HAP-1 (cell line): Measurements from ENCODE around the gene RPL34.

ENCODE experiments used
- DNase-seq, 2 experiments: peaks; one replicate each; pipeline ENCODE4 v3.0.0-alpha.2; 2016 to 2020; ENCODE audit warnings: low spot score in 2 of 2
- H3K27me3 ChIP-seq: fragments of 250-450 bp; sonication (Bioruptor Pico); 2 replicates; pipeline ENCODE4 v1.5.1; 2020; ENCODE audit warnings: low read depth, mild to moderate bottlenecking, moderate library complexity
- H3K36me3 ChIP-seq: fragments of 250-450 bp; sonication (Bioruptor Pico); replicated peaks from 2 replicates; pipeline ENCODE4 v1.5.1; 2020; ENCODE audit warnings: mild to moderate bottlenecking
- H3K4me1 ChIP-seq: fragments of 250-450 bp; sonication (Bioruptor Pico); 2 replicates; pipeline ENCODE4 v1.5.1; 2020; ENCODE audit warnings: mild to moderate bottlenecking
- H3K4me3 ChIP-seq: fragments of 250-450 bp; sonication (Bioruptor Pico); 2 replicates; pipeline ENCODE4 v1.5.1; 2020; ENCODE audit warnings: mild to moderate bottlenecking, moderate library complexity
- H3K9me3 ChIP-seq: fragments of 250-450 bp; sonication (Bioruptor Pico); 2 replicates; pipeline ENCODE4 v1.5.1; 2020; ENCODE audit warnings: mild to moderate bottlenecking, moderate library complexity
- in situ Hi-C: fragments of 300-500 bp; cut with MboI; formaldehyde crosslinking; loops from 3 replicates; pipeline ENCODE4 v1.14.3; 2020; ENCODE audit warnings: low sequenced_read_pairs, inconsistent platforms, mixed read lengths

The RPL34 gene

DNA sequence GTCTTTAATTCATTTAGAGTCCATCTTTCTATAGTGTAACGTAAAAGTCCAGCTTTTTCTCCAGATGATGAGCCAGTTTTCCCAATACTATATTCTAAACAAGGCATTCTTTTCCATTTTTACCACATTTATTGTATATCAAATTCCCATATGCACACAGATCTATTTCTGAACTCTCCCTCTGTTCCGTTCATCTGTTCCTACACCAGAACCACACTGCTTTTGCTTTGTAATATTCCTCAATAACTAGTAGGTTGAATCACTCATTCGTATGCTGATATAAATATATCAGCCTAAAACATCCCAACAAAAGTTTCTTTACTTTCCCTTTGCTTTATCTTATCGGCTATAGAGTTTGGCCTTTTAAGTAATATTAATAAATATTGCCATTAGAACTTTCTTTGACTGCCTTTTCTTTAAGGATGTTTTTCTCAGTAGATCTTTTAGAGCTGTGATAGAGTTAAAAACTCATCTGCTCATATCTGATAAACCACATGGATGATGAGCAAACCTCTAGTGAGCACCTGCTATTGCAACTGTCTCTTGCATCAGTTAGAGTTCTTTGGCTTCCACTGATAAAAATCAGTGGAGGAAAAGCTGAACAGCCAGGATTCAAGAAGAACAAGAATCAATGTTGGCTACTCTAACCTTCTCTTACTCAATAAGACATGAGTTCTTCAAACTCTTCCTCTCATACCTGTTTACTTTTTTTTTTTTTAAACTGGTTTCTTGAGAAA, 13.1 kb upstream of the RPL34 start:
- DNase-seq: no peak

DNA sequence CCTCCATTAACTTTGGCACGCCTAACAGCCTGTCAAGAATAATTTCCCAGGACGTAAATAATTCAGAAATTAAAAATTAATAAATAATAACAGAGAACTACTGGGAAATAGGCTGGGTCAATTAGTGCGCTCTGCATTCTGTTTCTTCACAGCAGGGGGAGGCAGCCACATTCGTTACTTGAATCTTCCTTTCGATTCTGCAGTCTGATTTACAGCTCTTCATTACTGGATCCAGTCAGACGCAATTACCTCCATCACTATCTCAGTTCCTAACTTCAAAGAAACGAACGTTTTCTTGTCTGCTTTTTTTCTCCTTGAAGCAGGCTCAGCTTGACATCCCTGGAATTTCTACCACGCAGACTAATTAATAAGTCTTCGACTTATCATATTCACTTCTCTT, 9.0 kb upstream of the RPL34 start:
- Histone ChIP-seq H3K27me3 (no peaks in the 10 kb centered on the region; the same call in 1 of the 2 replicates), H3K4me3 (no peak overlapping the region), H3K9me3 (no peaks in the 10 kb centered on the region), H3K36me3 (no peaks in the 10 kb centered on the region), H3K4me1 (no peaks in the 10 kb centered on the region)
- DNase-seq: no peak
- in situ Hi-C loops: no loop called here

More for the DNA sequence above, 13.1 kb upstream of the RPL34 start:
- H3K27me3 ChIP-seq: no peaks in the 10 kb centered on the region; the same call in 1 of the 2 replicates
- H3K4me1 ChIP-seq: no peaks in the 10 kb centered on the region
- in situ Hi-C loops: no loop called here
- H3K4me3 ChIP-seq: no peak overlapping the region
- no peaks in the 10 kb centered on the region for H3K36me3 ChIP-seq
- no peaks in the 10 kb centered on the region for H3K9me3 ChIP-seq

DNA sequence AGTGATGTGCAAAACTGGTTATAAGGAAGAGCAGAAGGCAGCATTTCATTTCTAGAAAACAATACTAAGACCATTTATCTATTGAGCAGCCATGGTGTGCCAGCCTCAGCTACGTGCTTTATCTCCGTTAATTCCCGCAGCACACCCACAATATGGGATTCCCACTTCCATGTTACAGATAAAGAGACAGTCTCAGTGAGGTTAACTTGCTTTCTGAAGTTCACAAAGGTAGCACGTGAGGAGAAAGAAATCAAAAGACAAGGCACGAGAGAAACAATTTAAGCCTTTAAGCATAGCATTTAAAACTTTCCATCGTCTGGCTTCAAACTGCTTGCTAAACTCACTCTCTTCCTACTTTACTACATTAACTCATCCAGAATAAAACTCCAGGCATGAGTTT, 8.0 kb upstream of the RPL34 start:
- Histone ChIP-seq H3K4me1 (no peaks in the 10 kb centered on the region), H3K9me3 (no peaks in the 10 kb centered on the region), H3K36me3 (no peaks in the 10 kb centered on the region), H3K4me3 (no peak overlapping the region), H3K27me3 (no peaks in the 10 kb centered on the region; the same call in 1 of the 2 replicates)
- in situ Hi-C loops: no loop called here
- no peak for DNase-seq

DNA sequence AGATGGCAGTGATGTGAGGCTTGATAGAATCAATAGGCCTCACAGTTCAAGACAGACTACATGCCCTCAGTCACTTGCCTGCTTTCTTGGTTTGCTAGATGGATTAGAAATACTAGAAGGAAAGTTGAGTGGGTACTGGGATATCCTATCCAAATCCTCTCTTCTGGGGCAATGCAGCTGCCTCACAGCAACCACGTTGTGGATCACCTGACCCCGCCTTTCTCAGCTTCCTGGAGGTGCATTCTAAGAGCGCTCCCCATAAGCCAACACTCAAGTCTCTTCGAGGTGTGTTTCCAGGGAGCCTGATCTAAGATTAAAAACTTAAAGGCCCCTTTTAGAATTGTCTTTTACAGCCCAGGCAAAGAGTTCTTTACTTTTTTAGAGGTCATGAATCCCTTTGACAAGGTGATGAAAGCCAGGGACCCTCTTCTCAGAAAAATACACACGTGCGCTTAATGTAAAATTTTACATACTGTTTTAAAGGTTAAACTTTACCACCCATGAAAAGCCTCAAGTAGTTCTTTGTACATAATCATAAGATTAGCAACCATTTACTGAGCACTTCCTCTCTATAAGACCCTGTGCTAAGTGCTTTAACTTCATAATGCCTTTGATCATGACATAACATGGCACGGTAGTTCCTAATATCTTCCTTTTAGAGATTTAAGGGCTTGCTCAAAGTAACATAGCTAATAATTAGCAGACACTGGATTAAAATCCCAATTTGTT, 840 bp upstream of the RPL34 start:
- no peak for DNase-seq
- in situ Hi-C loops: no loop called here
- H3K4me3 ChIP-seq: peak overlapping the region; percentile 86

DNA sequence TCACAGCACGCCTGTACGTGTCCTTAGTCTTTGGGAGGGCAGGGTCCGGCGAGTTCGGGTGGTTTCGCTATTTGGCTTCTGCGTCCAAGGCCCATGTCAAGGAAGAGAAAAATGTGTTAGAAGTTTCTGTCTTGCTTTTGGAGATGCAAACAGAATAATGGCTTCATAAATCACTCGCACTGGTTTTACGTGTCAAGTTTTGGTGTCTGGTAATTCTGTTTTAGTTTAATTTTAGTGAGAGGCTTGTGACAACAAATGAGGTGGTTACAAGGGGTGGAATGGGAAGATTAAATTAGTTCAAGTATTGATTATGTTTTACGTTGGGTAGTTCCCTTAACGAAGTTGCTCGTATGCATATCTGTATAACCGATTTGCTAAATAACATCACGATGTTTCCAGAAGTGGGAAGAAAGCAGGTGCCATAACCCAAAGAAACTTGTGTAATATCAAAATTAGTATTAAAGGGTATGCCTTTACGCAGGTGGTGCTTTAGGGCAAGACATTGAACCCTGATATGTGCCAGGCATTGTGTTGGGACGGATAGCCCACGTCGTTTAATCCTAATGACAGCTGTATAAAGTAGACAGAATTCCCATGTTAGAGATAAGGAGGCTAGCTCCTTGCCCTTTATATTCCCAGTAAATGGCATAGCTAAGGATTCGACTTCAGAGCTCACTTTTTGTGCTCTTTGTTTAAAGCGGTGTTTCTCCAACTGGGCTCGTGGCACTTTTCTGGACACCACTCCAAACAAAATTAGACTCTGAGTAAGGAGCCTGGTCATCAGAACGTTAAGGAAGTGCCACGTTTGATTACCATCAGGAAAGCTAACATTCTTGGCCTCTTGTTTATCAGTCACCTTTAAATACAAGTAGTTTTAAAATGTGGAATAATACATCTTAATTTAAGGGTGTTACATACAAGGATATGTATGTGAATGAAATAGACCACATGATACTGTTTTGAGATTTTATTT, 843 bp downstream of the RPL34 start:
- DNase-seq: no peak
- in situ Hi-C loops: no loop called here
- no peaks in the 10 kb centered on the region for H3K9me3 ChIP-seq
- peaks cover 57% of the 10 kb centered on the region for H3K36me3 ChIP-seq
- H3K4me3 ChIP-seq: peak overlapping the region; percentile 86
- H3K27me3 ChIP-seq: no peaks in the 10 kb centered on the region
- peaks cover 28% of the 10 kb centered on the region for H3K4me1 ChIP-seq

More for the DNA sequence above, 840 bp upstream of the RPL34 start:
- no peaks in the 10 kb centered on the region for H3K27me3 ChIP-seq
- H3K36me3 ChIP-seq: peaks cover 40% of the 10 kb centered on the region
- no peaks in the 10 kb centered on the region for H3K9me3 ChIP-seq
- peaks cover 28% of the 10 kb centered on the region for H3K4me1 ChIP-seq

DNA sequence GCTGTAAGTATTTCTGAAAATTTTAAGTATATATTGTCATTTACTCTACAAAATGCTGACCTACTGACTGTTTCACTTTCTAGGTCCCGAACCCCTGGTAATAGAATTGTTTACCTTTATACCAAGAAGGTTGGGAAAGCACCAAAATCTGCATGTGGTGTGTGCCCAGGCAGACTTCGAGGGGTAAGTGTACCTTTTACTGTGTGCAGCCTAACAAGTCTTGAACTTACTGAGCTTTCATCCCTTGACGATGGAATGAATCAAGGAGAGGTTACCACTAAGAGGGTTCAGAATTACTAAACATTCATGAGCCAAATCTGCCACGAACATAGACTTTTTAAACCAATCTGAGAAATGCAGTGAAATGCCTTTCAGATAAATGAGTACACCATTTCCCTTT, 1.6 kb downstream of the RPL34 start:
- in situ Hi-C loops: no loop called here
- no peak for DNase-seq
- peaks cover 65% of the 10 kb centered on the region for H3K36me3 ChIP-seq

DNA sequence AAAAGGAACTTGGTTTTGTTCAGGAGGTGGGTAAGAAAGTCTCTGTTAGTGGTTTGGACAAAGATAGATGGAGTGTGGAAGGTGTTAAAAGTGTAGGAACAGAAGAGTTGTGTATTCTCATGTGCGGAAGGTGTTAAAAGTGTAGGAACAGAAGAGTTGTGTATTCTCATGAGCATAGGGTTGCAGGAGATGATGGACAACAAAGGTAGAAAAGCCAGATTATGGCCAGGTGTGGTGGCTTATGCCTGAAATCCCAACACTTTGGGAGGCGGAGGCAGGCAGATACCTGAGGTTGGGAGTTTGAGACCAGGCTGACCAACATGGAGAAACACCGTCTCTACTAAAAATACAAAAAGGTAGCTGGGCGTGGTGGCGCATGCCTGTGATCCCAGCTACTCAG, 2.5 kb downstream of the RPL34 start:
- H3K27me3 ChIP-seq: no peaks in the 10 kb centered on the region
- peak overlapping the region; percentile 86 for H3K4me3 ChIP-seq
- DNase-seq: no peak
- peaks cover 28% of the 10 kb centered on the region for H3K4me1 ChIP-seq
- in situ Hi-C loops: no loop called here
- H3K9me3 ChIP-seq: no peaks in the 10 kb centered on the region
- H3K36me3 ChIP-seq: peaks cover 73% of the 10 kb centered on the region

More for the DNA sequence above, 1.6 kb downstream of the RPL34 start:
- H3K4me1 ChIP-seq: peaks cover 28% of the 10 kb centered on the region
- no peaks in the 10 kb centered on the region for H3K27me3 ChIP-seq
- peak overlapping the region; percentile 86 for H3K4me3 ChIP-seq
- no peaks in the 10 kb centered on the region for H3K9me3 ChIP-seq

DNA sequence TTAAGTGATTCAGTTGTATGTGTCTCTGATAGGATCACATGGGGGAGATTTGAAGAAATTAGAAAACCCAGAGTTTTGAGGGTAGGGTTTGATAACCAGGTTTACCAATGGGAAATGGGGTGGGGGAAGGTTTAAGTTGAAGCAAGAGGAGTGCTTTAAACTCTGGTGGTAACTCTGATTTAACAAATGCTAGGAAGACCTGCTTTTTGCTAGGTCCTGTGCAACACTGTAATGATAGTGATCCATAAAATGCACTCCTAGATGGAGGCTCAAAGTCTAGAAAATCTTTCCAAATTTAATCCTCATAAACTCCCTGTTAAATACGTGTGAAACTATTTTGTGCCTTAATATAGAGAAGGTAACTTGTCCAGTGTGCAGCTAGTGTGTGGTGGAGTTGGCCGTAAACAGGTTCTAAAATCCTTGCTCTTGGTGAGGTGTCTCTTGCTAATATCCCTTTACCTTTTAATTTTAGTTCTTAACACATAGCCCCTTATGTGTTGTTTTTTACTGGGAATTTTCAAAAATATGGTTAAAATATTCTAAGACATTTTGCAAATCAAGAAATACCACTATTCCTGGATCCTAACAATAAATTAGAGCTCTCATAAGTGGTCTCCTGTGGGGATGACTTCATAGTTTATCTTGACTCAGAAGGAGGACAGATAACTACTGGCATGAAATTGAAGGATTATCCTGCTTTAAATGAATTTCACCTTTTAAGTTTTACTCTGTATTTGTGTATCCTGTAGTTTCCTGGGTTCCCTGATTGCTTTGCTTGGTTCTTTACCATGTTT, 4.1 kb downstream of the RPL34 start:
- H3K36me3 ChIP-seq: peaks cover 89% of the 10 kb centered on the region
- DNase-seq: no peak
- H3K9me3 ChIP-seq: no peaks in the 10 kb centered on the region
- in situ Hi-C loops: no loop called here
- H3K27me3 ChIP-seq: no peaks in the 10 kb centered on the region
- H3K4me3 ChIP-seq: no peak overlapping the region; the same call in 1 of the 2 replicates
- peaks cover 28% of the 10 kb centered on the region for H3K4me1 ChIP-seq

DNA sequence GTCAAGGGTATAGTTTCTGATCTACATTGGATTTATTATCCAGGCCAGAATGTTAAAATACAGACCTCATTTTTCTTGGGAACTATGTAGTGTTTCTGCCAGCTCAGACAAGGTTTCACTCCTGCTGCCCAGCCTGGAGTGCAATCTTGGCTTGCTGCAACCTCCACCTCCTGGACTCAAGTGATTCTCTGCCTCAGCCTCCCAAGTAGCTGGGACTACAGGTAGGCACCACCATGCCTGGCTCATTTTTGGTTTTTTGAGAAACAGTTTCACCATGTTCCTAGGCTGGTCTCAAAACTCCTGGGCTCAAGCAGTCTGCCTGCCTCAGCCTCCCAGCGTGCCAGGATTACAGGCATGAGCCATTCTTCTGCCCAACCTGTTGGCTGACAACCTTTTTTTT, 5.7 kb downstream of the RPL34 start:
- in situ Hi-C loops: no loop called here
- Histone ChIP-seq H3K4me1 (peaks cover 22% of the 10 kb centered on the region), H3K9me3 (no peaks in the 10 kb centered on the region), H3K4me3 (no peak overlapping the region), H3K27me3 (no peaks in the 10 kb centered on the region), H3K36me3 (peaks cover 100% of the 10 kb centered on the region)
- DNase-seq: no peak

DNA sequence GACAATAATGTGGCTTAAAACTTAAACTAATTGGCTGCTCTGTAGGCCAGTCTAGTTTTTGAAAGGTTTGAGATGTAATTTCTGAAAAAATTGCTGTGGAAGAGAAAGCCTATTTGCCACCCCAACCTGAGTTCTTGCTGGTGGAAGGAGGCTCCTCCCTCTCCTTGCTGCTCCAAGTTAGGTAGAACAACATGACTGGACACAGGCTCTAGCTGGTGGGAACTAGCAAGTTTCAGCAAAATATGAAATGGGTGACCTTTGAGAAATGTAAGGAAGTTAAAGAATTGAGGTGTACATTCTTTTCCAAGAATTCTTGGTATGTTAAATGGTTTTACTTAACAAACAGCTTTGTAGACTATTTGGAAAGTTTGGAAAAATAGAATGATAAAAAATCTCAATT, 8.0 kb downstream of the RPL34 start:
- no peak overlapping the region for H3K4me3 ChIP-seq
- DNase-seq: no peak
- in situ Hi-C loops: no loop called here
- H3K36me3 ChIP-seq: peaks cover 100% of the 10 kb centered on the region
- H3K9me3 ChIP-seq: no peaks in the 10 kb centered on the region
- H3K27me3 ChIP-seq: no peaks in the 10 kb centered on the region
- H3K4me1 ChIP-seq: peaks cover 5% of the 10 kb centered on the region

DNA sequence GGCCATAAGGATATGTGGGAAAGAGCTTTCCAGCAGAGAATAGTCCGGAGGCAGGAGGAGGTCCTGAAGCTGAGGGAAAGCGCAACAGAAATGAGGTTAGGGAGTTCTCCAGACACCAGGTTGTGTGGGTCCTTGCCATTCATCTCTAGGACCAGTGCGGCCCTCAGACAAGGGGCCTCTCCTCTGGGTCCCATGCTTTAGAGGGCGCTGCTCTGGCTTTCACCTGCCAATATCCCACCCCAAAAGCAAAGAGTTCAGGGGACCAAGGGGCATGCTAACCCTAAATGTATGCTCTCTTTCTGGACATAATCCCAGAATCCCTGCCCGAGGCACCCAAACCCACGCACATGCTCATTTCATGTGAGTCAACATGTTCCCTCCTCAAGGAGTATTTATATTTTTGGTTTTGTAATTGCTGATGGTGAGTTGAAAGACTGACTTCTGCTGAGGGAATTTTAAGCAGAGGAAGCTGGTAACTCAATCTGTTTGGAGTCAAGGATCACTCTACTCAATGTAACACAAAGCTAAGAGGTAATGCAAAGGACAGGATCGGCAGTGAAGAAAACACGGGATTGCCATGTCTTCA, 14.8 kb downstream of the RPL34 start:
- H3K9me3 ChIP-seq: no peaks in the 10 kb centered on the region
- in situ Hi-C loops: no loop called here
- DNase-seq: no peak
- H3K27me3 ChIP-seq: no peaks in the 10 kb centered on the region
- H3K4me1 ChIP-seq: no peaks in the 10 kb centered on the region
- peaks cover 56% of the 10 kb centered on the region for H3K36me3 ChIP-seq
- no peak overlapping the region for H3K4me3 ChIP-seq

DNA sequence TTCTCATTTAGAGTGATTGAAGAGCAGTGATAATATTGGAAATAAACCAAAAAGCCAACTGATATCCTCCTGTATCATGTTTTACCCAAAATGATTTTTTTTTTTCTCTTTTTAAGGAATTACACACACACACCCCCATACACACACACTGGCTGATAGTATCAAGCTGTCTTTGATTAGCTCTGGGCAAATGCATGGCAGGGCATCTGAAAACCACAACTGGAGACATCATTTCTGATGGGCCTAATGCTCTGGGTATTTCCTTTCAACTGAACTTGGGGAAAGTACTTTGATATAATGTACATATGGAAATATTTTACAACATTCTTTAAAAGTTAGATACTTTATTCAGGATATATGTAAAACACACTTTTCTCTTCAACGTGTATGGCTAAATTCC, 15.9 kb downstream of the RPL34 start:
- Histone ChIP-seq H3K36me3 (peaks cover 45% of the 10 kb centered on the region), H3K27me3 (no peaks in the 10 kb centered on the region), H3K9me3 (no peaks in the 10 kb centered on the region), H3K4me3 (no peak overlapping the region), H3K4me1 (no peaks in the 10 kb centered on the region)
- in situ Hi-C loops: no loop called here
- no peak for DNase-seq

DNA sequence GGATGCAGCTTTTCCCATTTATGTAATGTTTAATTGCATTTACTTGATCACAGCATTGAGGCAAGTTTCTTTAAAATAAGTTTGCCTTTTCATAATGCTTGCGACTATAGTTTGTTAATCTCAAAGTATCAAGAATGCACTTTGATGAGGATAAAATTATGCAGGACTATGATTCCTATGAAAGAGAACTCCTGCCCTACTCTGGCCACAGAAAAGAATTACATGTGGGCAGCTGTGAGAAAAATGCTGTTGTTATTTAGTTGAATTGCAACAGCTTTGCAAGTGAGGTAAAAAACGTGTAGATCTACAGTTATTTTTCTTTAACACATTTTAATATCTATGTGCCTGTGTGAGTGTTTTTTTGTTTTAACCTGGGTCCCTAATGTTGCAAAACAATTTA, 17.5 kb downstream of the RPL34 start:
- Histone ChIP-seq H3K36me3 (peaks cover 33% of the 10 kb centered on the region), H3K4me1 (no peaks in the 10 kb centered on the region), H3K9me3 (no peaks in the 10 kb centered on the region), H3K4me3 (no peak overlapping the region), H3K27me3 (no peaks in the 10 kb centered on the region)
- in situ Hi-C loops: no loop called here
- no peak for DNase-seq
